GM08714 (cell line): ENCODE measurements around the gene C2orf15.
"Not testable (repeated sequence)": the region's sequence is repeated elsewhere in the genome, so short reads cannot be mapped to it uniquely, and the experiment has no call there.

ENCODE experiments used
- H3K4me3 ChIP-seq: fragments of 200-500 bp; sonication (Bioruptor generic); 2 replicates; pipeline ENCODE4 v1.5.1; 2014; ENCODE audit warnings: mild to moderate bottlenecking, low read length, inconsistent platforms
- ZNF274 ChIP-seq: IDR thresholded peaks from 2 replicates; pipeline ENCODE4 v1.6.1; 2012; ENCODE audit warnings: mild to moderate bottlenecking, low read depth, low read length

The C2orf15 gene

GRCh38 chr2:99141110-99142108, at the start of gene C2orf15:
TSS of gene C2orf15 (plus strand) at chr2:99141707. CDS start at chr2:99150559, 8,852 bp downstream.
- H3K4me3 ChIP-seq: peak within 1 kb of the TSS; percentile 73
- TF ChIP-seq ZNF274: no peak

- TF ChIP-seq ZNF274: no peak
- no peak overlapping the region for H3K4me3 ChIP-seq
Measured at GRCh38 chr2:99096728-99097127, 44.8 kb upstream of the C2orf15 start.

GRCh38 chr2:99101697-99102096, 39.8 kb upstream of the C2orf15 start:
- H3K4me3 ChIP-seq: no peak overlapping the region
- TF ChIP-seq ZNF274: no peak

GRCh38 chr2:99104006-99104405, 37.5 kb upstream of the C2orf15 start:
- H3K4me3 ChIP-seq: no peak overlapping the region
- no peak for TF ChIP-seq ZNF274

GRCh38 chr2:99106913-99107312, 34.6 kb upstream of the C2orf15 start:
- TF ChIP-seq ZNF274: no peak
- H3K4me3 ChIP-seq: no peak overlapping the region

- no peak for TF ChIP-seq ZNF274
- no peak overlapping the region for H3K4me3 ChIP-seq
Measured at GRCh38 chr2:99111236-99111635, 30.3 kb upstream of the C2orf15 start.

- no peak overlapping the region for H3K4me3 ChIP-seq
- no peak for TF ChIP-seq ZNF274
Measured at GRCh38 chr2:99111945-99112344, 29.6 kb upstream of the C2orf15 start.

GRCh38 chr2:99112617-99113016, 28.9 kb upstream of the C2orf15 start:
- no peak for TF ChIP-seq ZNF274
- H3K4me3 ChIP-seq: no peak overlapping the region

- no peak for TF ChIP-seq ZNF274
- H3K4me3 ChIP-seq: no peak overlapping the region
Measured at GRCh38 chr2:99127981-99128380, 13.5 kb upstream of the C2orf15 start.

- H3K4me3 ChIP-seq: not testable (repeated sequence)
Measured at GRCh38 chr2:99135044-99135556, 6.4 kb upstream of the C2orf15 start.

- H3K4me3 ChIP-seq: no peak overlapping the region
- no peak for TF ChIP-seq ZNF274
Measured at GRCh38 chr2:99139003-99139402, 2.5 kb upstream of the C2orf15 start.

- peak overlapping the region; percentile 73 for H3K4me3 ChIP-seq
- no peak for TF ChIP-seq ZNF274
Measured at GRCh38 chr2:99140056-99140859, 1.2 kb upstream of the C2orf15 start.

GRCh38 chr2:99140860-99141109, 722 bp upstream of the C2orf15 start:
- H3K4me3 ChIP-seq: peak overlapping the region; percentile 73
- no peak for TF ChIP-seq ZNF274

GRCh38 chr2:99150706-99151105, 9.2 kb downstream of the C2orf15 start:
- TF ChIP-seq ZNF274: no peak
- H3K4me3 ChIP-seq: no peak overlapping the region
